ENCODE data around the gene ELAC1. TPM values are rescaled to one million over a fixed set of nuclear protein-coding genes. Genes with fewer than 3 reads are reported as not detected.
"Not testable (repeated sequence)": the region's sequence is repeated elsewhere in the genome, so short reads cannot be mapped to it uniquely, and the experiment has no call there.

Gene ELAC1
- total RNA-seq, 1 donor from 2014 or later: 15.2 TPM

- DNase-seq (ENCODE audit: low spot score): not testable (repeated sequence)
Observed at GRCh38 chr18:50972404-50972803, 4.6 kb downstream of the ELAC1 start.

GRCh38 chr18:50973367-50974126 is 5.7 kb downstream of the ELAC1 start:
- DNase-seq (ENCODE audit: low spot score): no peak

- DNase-seq (ENCODE audit: low spot score): no peak
Observed at GRCh38 chr18:50977037-50977760, 9.4 kb downstream of the ELAC1 start.

- DNase-seq (ENCODE audit: low spot score): no peak
Observed at GRCh38 chr18:50981381-50981780, 13.5 kb downstream of the ELAC1 start.

- no peak for DNase-seq (ENCODE audit: low spot score)
Observed at GRCh38 chr18:50982086-50982801, 14.4 kb downstream of the ELAC1 start.

- DNase-seq (ENCODE audit: low spot score): no peak
Observed at GRCh38 chr18:50982802-50983179, 15.0 kb downstream of the ELAC1 start.

DNA sequence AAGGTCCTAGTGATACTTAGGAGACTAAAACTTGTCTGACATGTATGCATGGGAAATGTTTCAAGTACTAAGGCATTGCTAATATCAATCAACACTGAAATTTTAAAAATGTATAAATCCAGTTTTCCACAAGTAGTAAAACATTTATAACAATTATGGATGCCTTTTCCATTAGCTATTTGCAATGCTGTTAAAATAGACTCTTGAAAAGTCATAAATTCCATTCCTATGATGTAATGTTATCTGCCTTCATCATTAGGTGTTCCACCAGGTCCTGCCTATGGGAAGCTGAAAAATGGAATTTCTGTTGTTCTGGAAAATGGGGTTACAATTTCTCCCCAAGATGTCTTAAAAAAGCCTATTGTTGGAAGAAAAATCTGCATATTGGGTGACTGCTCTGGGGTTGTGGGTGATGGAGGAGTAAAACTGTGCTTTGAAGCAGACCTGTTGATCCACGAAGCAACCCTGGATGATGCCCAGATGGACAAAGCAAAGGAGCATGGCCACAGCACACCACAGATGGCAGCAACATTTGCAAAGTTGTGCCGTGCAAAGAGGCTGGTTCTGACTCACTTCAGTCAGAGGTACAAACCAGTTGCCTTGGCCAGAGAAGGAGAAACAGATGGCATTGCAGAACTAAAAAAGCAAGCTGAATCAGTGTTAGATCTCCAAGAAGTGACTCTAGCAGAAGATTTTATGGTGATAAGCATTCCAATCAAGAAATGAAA is 18.7 kb downstream of the ELAC1 start:
- no peak for DNase-seq (ENCODE audit: low spot score)

DNA sequence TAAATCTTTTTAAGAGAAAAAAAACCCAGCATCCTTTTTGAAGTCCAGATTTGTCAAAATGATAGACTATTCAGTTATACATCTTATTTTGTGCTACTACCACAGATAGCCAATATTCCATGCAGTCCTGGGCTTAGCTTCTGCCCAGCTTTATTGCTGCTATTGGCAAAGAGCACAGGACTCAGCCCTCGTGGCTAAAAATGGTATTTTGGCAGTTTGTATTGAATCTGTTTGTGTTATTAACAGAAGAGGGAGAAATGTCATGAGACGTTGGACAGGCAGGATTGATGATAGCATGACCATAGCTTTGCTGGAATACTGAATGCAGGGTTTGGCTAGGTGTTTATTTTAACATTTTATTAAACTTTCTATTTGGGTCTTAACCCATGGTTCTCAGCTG is 19.4 kb downstream of the ELAC1 start:
- no peak for DNase-seq (ENCODE audit: low spot score)

GRCh38 chr18:50989711-50990110 is 21.9 kb downstream of the ELAC1 start:
- no peak for DNase-seq (ENCODE audit: low spot score)

GRCh38 chr18:50992351-50992762 is 24.5 kb downstream of the ELAC1 start:
- DNase-seq (ENCODE audit: low spot score): no peak

GRCh38 chr18:50994031-50994430 is 26.2 kb downstream of the ELAC1 start:
- no peak for DNase-seq (ENCODE audit: low spot score)

- not testable (repeated sequence) for DNase-seq (ENCODE audit: low spot score)
Observed at GRCh38 chr18:51003174-51003573, 35.3 kb downstream of the ELAC1 start.

DNA sequence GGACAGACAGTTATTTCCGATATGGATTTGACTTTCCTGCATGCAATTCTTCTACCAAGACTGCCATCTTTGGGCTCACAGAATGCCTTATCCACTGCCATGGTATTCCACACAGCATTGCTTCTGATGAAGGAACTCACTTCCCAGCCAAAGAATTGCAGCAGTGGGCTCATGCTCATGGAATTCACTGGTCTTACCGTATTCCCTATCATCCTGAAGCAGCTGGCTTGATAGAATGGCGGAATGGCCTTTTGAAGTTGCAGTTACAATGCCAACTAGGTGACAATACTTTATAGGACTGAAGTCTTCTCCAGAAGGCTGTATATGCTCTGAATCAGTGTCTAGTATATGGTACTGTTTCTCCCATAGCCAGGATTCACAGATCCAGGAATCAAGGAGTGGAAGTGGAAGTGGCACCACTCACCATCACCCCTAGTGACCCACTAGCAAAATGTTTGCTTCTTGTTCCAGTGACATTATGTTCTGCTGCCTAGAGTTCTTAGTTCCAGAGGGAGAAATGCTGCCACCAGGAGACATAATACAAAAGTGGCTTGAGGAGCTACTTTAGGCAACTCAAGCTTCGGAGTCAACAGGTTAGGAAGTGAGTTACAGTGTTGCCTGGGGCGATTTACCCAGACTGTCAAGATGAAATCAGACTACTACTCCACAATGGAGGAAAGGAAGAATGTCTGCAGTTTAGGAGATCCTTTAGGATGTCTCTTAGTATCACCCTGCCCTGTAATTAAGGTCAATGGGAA is 38.4 kb downstream of the ELAC1 start:
- DNase-seq (ENCODE audit: low spot score): no peak

GRCh38 chr18:51006948-51007789 is 39.3 kb downstream of the ELAC1 start:
- no peak for DNase-seq (ENCODE audit: low spot score)

DNA sequence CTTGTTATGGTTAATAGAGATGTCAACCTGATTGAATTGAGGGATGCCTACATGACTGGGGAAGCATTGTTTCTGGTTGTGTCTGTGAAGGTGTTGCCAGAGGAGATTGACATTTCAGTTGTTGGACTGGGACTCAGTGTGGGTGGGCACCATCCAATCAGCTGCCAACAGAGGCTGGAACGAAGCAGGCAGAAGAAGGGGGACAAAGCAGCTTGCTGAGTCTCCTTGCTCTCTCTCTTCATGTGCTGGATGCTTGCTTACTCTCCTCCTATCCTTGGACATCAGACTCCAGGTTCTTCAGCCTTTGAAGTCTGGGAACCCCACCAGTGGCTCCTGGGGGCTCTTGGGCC is 39.9 kb downstream of the ELAC1 start:
- no peak for DNase-seq (ENCODE audit: low spot score)

DNA sequence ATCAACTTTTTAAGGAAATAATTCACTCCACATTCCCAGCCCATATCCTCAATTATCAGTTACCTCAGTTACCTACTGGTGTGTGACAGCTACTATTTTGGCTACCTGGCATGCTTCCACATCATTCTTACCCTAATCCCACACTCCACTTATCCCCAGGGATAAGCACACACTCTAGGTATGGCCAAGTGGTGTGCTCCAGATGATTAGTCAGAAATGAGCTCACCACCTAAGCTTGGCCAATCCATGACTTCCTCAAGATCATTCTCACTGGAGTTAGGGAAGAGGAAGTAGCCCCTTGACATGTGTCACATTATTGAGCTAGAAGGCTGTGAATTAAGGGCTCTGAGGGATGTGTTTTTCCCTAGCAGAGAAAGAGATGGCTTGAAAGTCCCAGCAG is 41.2 kb downstream of the ELAC1 start:
- DNase-seq (ENCODE audit: low spot score): no peak

DNA sequence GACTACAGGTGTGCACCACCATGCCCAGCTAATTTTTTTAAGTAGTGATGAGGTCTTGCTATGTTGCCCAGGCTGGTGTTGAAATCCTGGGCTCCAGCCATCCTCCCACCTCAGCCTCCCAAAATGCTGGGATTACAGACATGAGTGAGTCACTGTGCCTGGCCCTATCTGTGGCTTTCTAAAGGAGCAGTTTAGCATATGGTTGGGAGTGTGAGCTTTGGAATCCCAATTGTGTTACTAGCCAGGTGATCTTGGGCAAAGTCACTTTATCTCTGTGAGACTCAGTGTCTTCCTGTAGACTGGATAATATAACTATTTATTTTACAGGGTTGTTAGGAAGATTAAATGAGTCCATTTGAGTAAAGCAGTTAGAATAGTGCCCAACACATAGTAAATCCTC is 42.4 kb downstream of the ELAC1 start:
- no peak for DNase-seq (ENCODE audit: low spot score)

- DNase-seq (ENCODE audit: low spot score): no peak
Observed at GRCh38 chr18:51011709-51012108, 43.9 kb downstream of the ELAC1 start.

GRCh38 chr18:51012441-51012840 is 44.6 kb downstream of the ELAC1 start:
- DNase-seq (ENCODE audit: low spot score): no peak

GRCh38 chr18:51013259-51013658 is 45.4 kb downstream of the ELAC1 start:
- DNase-seq (ENCODE audit: low spot score): no peak

Measured in umbilical cord (tissue), 2 donors.